GM12878 (cell line): ENCODE results near the gene ACE2. TPM values are rescaled to one million over a fixed set of nuclear protein-coding genes. Genes with fewer than 3 reads are reported as not detected.

Experiments used
- ATAC-seq: fragments of 200-7000 bp; cut with Tn5 transposase; 3 replicates; pipeline ENCODE4 v1.9.1; 2020; ENCODE audit warnings: mild to moderate bottlenecking, moderate library complexity
- BruUV-seq: library from RNA; stranded (reverse); fragments of 400-500 nt; replicated peaks from 2 replicates; lab custom pipeline; 2021; lab: Mats Ljungman, UMichigan
- CTCF ChIA-PET: fragments of 300-600 bp; sonication (Branson Sonifier 250); formaldehyde crosslinking; extraction: SDS; loops from one replicate; lab custom pipeline; 2021; ENCODE audit warnings: inconsistent platforms; lab: Yijun Ruan, JAX
- POLR2A ChIA-PET: fragments of 350-600 bp; formaldehyde crosslinking; extraction: SDS; loops from one replicate; lab custom pipeline; 2021; ENCODE audit warnings: inconsistent platforms; lab: Charles Lee
- RAD21 ChIA-PET: fragments of 300-600 bp; sonication (Branson Sonifier 250); formaldehyde crosslinking; loops from one replicate; lab custom pipeline; 2023; ENCODE audit warnings: antibody characterized with exemption; ENCODE audit not compliant: unreplicated experiment; lab: Charles Lee
- SMC1A ChIA-PET: fragments of 300-600 bp; sonication (Branson Sonifier 250); formaldehyde crosslinking; loops from one replicate; lab custom pipeline; 2023; ENCODE audit not compliant: unreplicated experiment, uncharacterized antibody; lab: Charles Lee
- DNase-seq: peaks from one replicate; pipeline ENCODE4 v3.0.0-alpha.2; 2011; ENCODE audit warnings: low read depth, low spot score
- FAIRE-seq: peaks from 3 replicates; lab custom pipeline; 2011; peaks lifted over from hg19 to GRCh38; lab: Jason Lieb, UNC
- H2AFZ ChIP-seq: 2 replicates; pipeline ENCODE4 v1.6.0; 2011; ENCODE audit warnings: low read depth, low read length, control low read depth; ENCODE audit not compliant: control insufficient read depth
- H3K27ac ChIP-seq: 2 replicates; pipeline ENCODE4 v1.5.1; 2011; ENCODE audit warnings: control low read depth; ENCODE audit not compliant: control insufficient read depth, insufficient read depth
- H3K27me3 ChIP-seq, 2 experiments: replicated peaks in 1 of 2; 2 replicates each; pipeline versions ENCODE4 v1.6.0 to v1.6.1; 2011; ENCODE audit warnings: low read length in 1 of 2; ENCODE audit not compliant: control insufficient read depth in 2 of 2, insufficient read depth in 2 of 2
- H3K36me3 ChIP-seq, 2 experiments: 2 replicates each; pipeline ENCODE4 v1.5.1; 2011; ENCODE audit warnings: low read length in 1 of 2; ENCODE audit not compliant: control insufficient read depth in 2 of 2, insufficient read depth in 2 of 2
- H3K4me1 ChIP-seq: 2 replicates; pipeline ENCODE4 v1.6.1; 2011; ENCODE audit warnings: mild to moderate bottlenecking, low read length, moderate library complexity, mixed read lengths; ENCODE audit not compliant: control insufficient read depth, insufficient read depth
- H3K4me2 ChIP-seq: 2 replicates; pipeline ENCODE4 v1.6.0; 2011; ENCODE audit warnings: control low read depth; ENCODE audit not compliant: control insufficient read depth, insufficient read depth
- H3K4me3 ChIP-seq: fragments of 200-600 bp; sonication (generic); 2 replicates; pipeline ENCODE4 v1.5.1; 2016
- H3K79me2 ChIP-seq: 2 replicates; pipeline ENCODE4 v1.6.0; 2011; ENCODE audit warnings: low read length; ENCODE audit not compliant: control insufficient read depth, insufficient read depth
- H3K9ac ChIP-seq: 2 replicates; pipeline ENCODE4 v1.8.0; 2011; ENCODE audit warnings: low read length, control low read depth, mixed read lengths; ENCODE audit not compliant: control insufficient read depth, insufficient read depth
- H3K9me3 ChIP-seq: replicated peaks from 3 replicates; pipeline ENCODE4 v1.5.1; 2011; ENCODE audit warnings: mild to moderate bottlenecking, low read length; ENCODE audit not compliant: control insufficient read depth, insufficient read depth
- H4K20me1 ChIP-seq: 2 replicates; pipeline ENCODE4 v1.6.0; 2011; ENCODE audit not compliant: control insufficient read depth, insufficient read depth
- ATF7 ChIP-seq: fragments of 450-650 bp; IDR thresholded peaks from 2 replicates; pipeline ENCODE4 v1.6.1; 2016; ENCODE audit warnings: low read depth, mild to moderate bottlenecking
- CBX3 ChIP-seq: fragments of 200-600 bp; sonication (generic); IDR thresholded peaks from 2 replicates; pipeline ENCODE4 v1.6.1; 2016; ENCODE audit warnings: low read depth, borderline replicate concordance
- CEBPZ ChIP-seq: fragments of 150-350 bp; IDR thresholded peaks from 2 replicates; pipeline ENCODE4 v1.6.1; 2016; ENCODE audit warnings: low read depth, low read length
- E2F4 ChIP-seq: IDR thresholded peaks from 2 replicates; pipeline ENCODE4 v1.6.1; 2012; ENCODE audit warnings: low read depth, low read length, improper control_type of control experiment
- SUPT20H ChIP-seq: IDR thresholded peaks from 2 replicates; pipeline ENCODE4 v1.6.1; 2011; ENCODE audit warnings: low read depth, mild to moderate bottlenecking, low read length, moderate library complexity, borderline replicate concordance; ENCODE audit not compliant: control insufficient read depth
- TCF12 ChIP-seq: IDR thresholded peaks from 2 replicates; pipeline ENCODE4 v1.6.1; 2011; ENCODE audit warnings: low read depth, mild to moderate bottlenecking, low read length
- ZNF622 ChIP-seq: fragments of 450-650 bp; IDR thresholded peaks from 2 replicates; pipeline ENCODE4 v1.6.1; 2017; ENCODE audit warnings: mild to moderate bottlenecking, inconsistent platforms
- WGBS: methylation state at CpG from one replicate; pipeline ENCODE4 v1.1.6; 2016; ENCODE audit warnings: low lambda C conversion rate; ENCODE audit not compliant: insufficient replicate concordance, insufficient coverage; ENCODE audit errors: missing lambda C conversion rate; 5-methylcytosine and 5-hydroxymethylcytosine counted together
- in situ Hi-C: fragments of 300-500 bp; cut with MboI; formaldehyde crosslinking; loops from 9 replicates; pipeline ENCODE4 v1.14.3; 2018; ENCODE audit warnings: mixed read lengths
- intact Hi-C: fragments of 100-400 bp; cut with micrococcal nuclease; formaldehyde crosslinking; loops from one replicate; pipeline ENCODE4 v1.14.2; 2022; ENCODE audit not compliant: unreplicated experiment
- polyA plus RNA-seq, 11 experiments: library from polyadenylated mRNA; depleted of rRNA in 4 of 11; unstranded in 6 of 11; stranded (reverse) in 5 of 11; fragments of >200 nt; fragmentation: Nextera tagmentation in 4 of 11; fragmentation: Illumina TruSeq in 1 of 11; extraction: Ambion mirVana in 4 of 11; extraction: Trizol in 1 of 11; gene quantifications; 1 replicate in 1 of 11; 2 replicates in 10 of 11; pipeline versions ENCODE4 v1.2.1 to v1.2.3, GENCODE V29; 2011 to 2016; ENCODE audit warnings: inconsistent platforms in 2 of 11, missing spikeins in 2 of 11, low read depth in 1 of 11
- total RNA-seq, 4 experiments: library from RNA; depleted of rRNA in 3 of 4; stranded (reverse); fragments of >200 nt in 3 of 4; fragmentation: Illumina TruSeq in 1 of 4; extraction: Trizol in 1 of 4; gene quantifications; 2 replicates each; pipeline versions ENCODE4 v1.2.1 to v1.2.3, GENCODE V29; 2013 to 2021
- TF ChIP-seq, protein P1 (sequence below), 3 experiments: IDR thresholded peaks in 2 of 3; conservative IDR thresholded peaks in 1 of 3; 2 replicates each; pipeline ENCODE4 v1.5.1; 2011; ENCODE audit warnings: low read depth in 3 of 3, low read length in 3 of 3, mild to moderate bottlenecking in 3 of 3, control low read depth in 2 of 3, moderate library complexity in 2 of 3, inconsistent platforms in 1 of 3, mixed read lengths in 1 of 3; ENCODE audit not compliant: control insufficient read depth in 2 of 3, insufficient read depth in 1 of 3; ENCODE audit errors: extremely low read depth in 1 of 3

The ACE2 gene
- total and polyA plus RNA-seq, 10 of the 15 experiments (the other 5 are each of a cell fraction or from before 2014, with no cell fraction given), result 0.04 TPM; not detected in 9

GRCh38 chrX:15546745-15547144 lies 54.0 kb downstream of the ACE2 start (continued):
- no peak for TF ChIP-seq E2F4
- TF ChIP-seq, protein P1, sequence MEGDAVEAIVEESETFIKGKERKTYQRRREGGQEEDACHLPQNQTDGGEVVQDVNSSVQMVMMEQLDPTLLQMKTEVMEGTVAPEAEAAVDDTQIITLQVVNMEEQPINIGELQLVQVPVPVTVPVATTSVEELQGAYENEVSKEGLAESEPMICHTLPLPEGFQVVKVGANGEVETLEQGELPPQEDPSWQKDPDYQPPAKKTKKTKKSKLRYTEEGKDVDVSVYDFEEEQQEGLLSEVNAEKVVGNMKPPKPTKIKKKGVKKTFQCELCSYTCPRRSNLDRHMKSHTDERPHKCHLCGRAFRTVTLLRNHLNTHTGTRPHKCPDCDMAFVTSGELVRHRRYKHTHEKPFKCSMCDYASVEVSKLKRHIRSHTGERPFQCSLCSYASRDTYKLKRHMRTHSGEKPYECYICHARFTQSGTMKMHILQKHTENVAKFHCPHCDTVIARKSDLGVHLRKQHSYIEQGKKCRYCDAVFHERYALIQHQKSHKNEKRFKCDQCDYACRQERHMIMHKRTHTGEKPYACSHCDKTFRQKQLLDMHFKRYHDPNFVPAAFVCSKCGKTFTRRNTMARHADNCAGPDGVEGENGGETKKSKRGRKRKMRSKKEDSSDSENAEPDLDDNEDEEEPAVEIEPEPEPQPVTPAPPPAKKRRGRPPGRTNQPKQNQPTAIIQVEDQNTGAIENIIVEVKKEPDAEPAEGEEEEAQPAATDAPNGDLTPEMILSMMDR (IDR thresholded peaks at IDR 0.05 in 2 of 3, conservative IDR thresholded peaks at IDR 0.05 in 1 of 3; ENCODE audit: control insufficient read depth in 2 of 3, extremely low read depth in 1 of 3, insufficient read depth in 1 of 3, low read depth in 3 of 3, low read length in 3 of 3), result no peak

- Histone ChIP-seq H3K9ac (no peak overlapping the region), H3K79me2 (no peaks in the 10 kb centered on the region), H3K4me3 (no peak overlapping the region), H3K9me3 (no peaks in the 10 kb centered on the region), H4K20me1 (no peaks in the 10 kb centered on the region), H3K27me3 (no peaks in the 10 kb centered on the region), H3K36me3 (no peaks in the 10 kb centered on the region), H2AFZ (no peak overlapping the region), H3K27ac (no peak overlapping the region), H3K4me1 (no peaks in the 10 kb centered on the region), H3K4me2 (no peak overlapping the region)
- DNase-seq, result no peak
- ChIA-PET CTCF (no interaction called here), SMC1A (interaction anchor here (1.0 kb wide), 1 partner anchor 9 kb away, joined by 3 read pairs; no protein-coding TSS in a partner anchor), POLR2A (no interaction called here), RAD21 (no interaction called here)
- intact Hi-C loops, result no loop called here
- ATAC-seq, result no peak
- no peak for FAIRE-seq
- in situ Hi-C loops, result no loop called here
- WGBS, result 29% methylated on average over 6 of the region's 6 CpGs
- BruUV-seq, result no TSS peak
- TF ChIP-seq CEBPZ, result no peak
- no peak for TF ChIP-seq ZNF622
- TF ChIP-seq, protein P1 (IDR thresholded peaks at IDR 0.05 in 2 of 3, conservative IDR thresholded peaks at IDR 0.05 in 1 of 3; ENCODE audit: control insufficient read depth in 2 of 3, extremely low read depth in 1 of 3, insufficient read depth in 1 of 3, low read depth in 3 of 3, low read length in 3 of 3), result no peak
- no peak for TF ChIP-seq ATF7
- no peak for TF ChIP-seq CBX3
- no peak for TF ChIP-seq SUPT20H
- no peak for TF ChIP-seq TCF12
Measured at GRCh38 chrX:15530318-15530717, 70.4 kb downstream of the ACE2 start.
